ENCODE data around the gene GPR148. TPM values are rescaled to one million over a fixed set of nuclear protein-coding genes. Genes with fewer than 3 reads are reported as not detected.
"Not testable (repeated sequence)": the region's sequence is repeated elsewhere in the genome, so short reads cannot be mapped to it uniquely, and the experiment has no call there.

GPR148 gene
- total RNA-seq, result not detected

- no peak for DNase-seq
Measured at GRCh38 chr2:130728549-130729316, at the start of gene GPR148. Gene GPR148, plus strand, starts transcription at chr2:130729070. Its CDS starts 82 bp downstream, at chr2:130729152.

- not testable (repeated sequence) for DNase-seq
Measured at GRCh38 chr2:130692041-130692770, 36.7 kb upstream of the GPR148 start.

GRCh38 chr2:130693474-130693873, 35.4 kb upstream of the GPR148 start:
- DNase-seq, result not testable (repeated sequence)

- DNase-seq, result not testable (repeated sequence)
Measured at GRCh38 chr2:130703250-130703649, 25.6 kb upstream of the GPR148 start.

- not testable (repeated sequence) for DNase-seq
Measured at GRCh38 chr2:130714795-130715194, 14.1 kb upstream of the GPR148 start.

- DNase-seq, result no peak
Measured at GRCh38 chr2:130720036-130720435, 8.8 kb upstream of the GPR148 start.

GRCh38 chr2:130720528-130720927, 8.3 kb upstream of the GPR148 start:
- DNase-seq, result no peak

- no peak for DNase-seq
Measured at GRCh38 chr2:130724455-130724854, 4.4 kb upstream of the GPR148 start.

- no peak for DNase-seq
Measured at GRCh38 chr2:130726614-130727180, 2.2 kb upstream of the GPR148 start.

GRCh38 chr2:130727286-130727924, 1.5 kb upstream of the GPR148 start:
- DNase-seq, result no peak

GRCh38 chr2:130728007-130728454, 839 bp upstream of the GPR148 start:
- no peak for DNase-seq

- no peak for DNase-seq
Measured at GRCh38 chr2:130729322-130730299, 741 bp downstream of the GPR148 start.

- not testable (repeated sequence) for DNase-seq
Measured at GRCh38 chr2:130732257-130732656, 3.4 kb downstream of the GPR148 start.

GRCh38 chr2:130735200-130735599, 6.3 kb downstream of the GPR148 start:
- no peak for DNase-seq

- DNase-seq, result no peak
Measured at GRCh38 chr2:130736487-130736886, 7.6 kb downstream of the GPR148 start.

- DNase-seq, result no peak
Measured at GRCh38 chr2:130737592-130737991, 8.7 kb downstream of the GPR148 start.

- no peak for DNase-seq
Measured at GRCh38 chr2:130740671-130741070, 11.8 kb downstream of the GPR148 start.

- no peak for DNase-seq
Measured at GRCh38 chr2:130743278-130743677, 14.4 kb downstream of the GPR148 start.

- DNase-seq, result no peak
Measured at GRCh38 chr2:130744287-130745117, 15.6 kb downstream of the GPR148 start.

- DNase-seq, result no peak
Measured at GRCh38 chr2:130749078-130749477, 20.2 kb downstream of the GPR148 start.

Measured in skin of body (tissue), 2 donors.